ENCODE measurements around the gene CBX3. TPM values are rescaled to one million over a fixed set of nuclear protein-coding genes. Genes with fewer than 3 reads are reported as not detected.
"Not testable (repeated sequence)": the region's sequence is repeated elsewhere in the genome, so short reads cannot be mapped to it uniquely, and the experiment has no call there.

Gene CBX3
- total and polyA plus RNA-seq, 9 donors = 148 to 210 (median 183) TPM

DNA sequence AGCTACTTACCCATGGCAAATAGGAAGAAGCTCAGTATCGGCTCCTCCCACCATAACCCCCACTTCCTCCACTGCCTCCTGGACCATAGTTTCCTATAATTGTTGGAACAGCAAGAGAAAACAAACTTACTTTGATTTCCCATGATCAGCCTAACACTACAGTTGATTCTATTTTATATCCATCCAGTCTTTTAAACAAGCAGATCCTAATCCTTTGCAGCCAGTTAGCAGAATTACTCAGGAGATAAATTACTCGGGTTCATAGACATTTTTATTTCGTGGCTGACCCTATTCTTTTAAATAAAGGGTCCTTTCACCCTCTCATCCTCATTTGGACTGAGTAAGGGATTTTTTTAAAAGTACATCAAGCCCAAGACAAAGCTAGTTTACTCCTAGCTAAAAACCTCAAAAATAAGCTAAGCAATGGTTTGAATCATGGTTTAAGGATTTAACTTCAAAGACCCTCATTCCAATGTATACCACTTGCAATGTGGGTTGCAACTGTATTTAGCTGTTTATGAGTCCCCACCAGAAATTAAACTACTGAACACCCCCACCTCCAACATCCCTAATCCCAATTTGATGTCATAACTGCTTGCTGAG lies 9.0 kb upstream of the CBX3 start:
- Histone ChIP-seq H3K4me3 (ENCODE audit: low read length) (no peak overlapping the region), H3K4me1 (ENCODE audit: control insufficient read depth, insufficient read depth, low read length) (peaks cover 5% of the 10 kb centered on the region), H3K27me3 (ENCODE audit: control insufficient read depth, insufficient read depth, low read length) (no peaks in the 10 kb centered on the region), H3K36me3 (ENCODE audit: control insufficient read depth, insufficient read depth, low read length) (peaks cover 60% of the 10 kb centered on the region), H3K27ac (ENCODE audit: low read length) (no peak overlapping the region), H3K9me3 (replicated peaks; ENCODE audit: control insufficient read depth, low read depth, low read length) (no peaks in the 10 kb centered on the region)
- 88% methylated on average over 1 of the region's 3 CpGs for WGBS (ENCODE audit: insufficient coverage)
- no peak for DNase-seq

GRCh38 chr7:26193432-26194207 lies 7.9 kb upstream of the CBX3 start:
- DNase-seq = no peak
- 100% methylated on average over 1 of the region's 8 CpGs for WGBS (ENCODE audit: insufficient coverage)
- Histone ChIP-seq H3K4me1 (ENCODE audit: control insufficient read depth, insufficient read depth, low read length) (peaks cover 5% of the 10 kb centered on the region), H3K9me3 (replicated peaks; ENCODE audit: control insufficient read depth, low read depth, low read length) (no peaks in the 10 kb centered on the region), H3K27me3 (ENCODE audit: control insufficient read depth, insufficient read depth, low read length) (no peaks in the 10 kb centered on the region), H3K4me3 (ENCODE audit: low read length) (no peak overlapping the region), H3K27ac (ENCODE audit: low read length) (no peak overlapping the region), H3K36me3 (ENCODE audit: control insufficient read depth, insufficient read depth, low read length) (peaks cover 59% of the 10 kb centered on the region)

DNA sequence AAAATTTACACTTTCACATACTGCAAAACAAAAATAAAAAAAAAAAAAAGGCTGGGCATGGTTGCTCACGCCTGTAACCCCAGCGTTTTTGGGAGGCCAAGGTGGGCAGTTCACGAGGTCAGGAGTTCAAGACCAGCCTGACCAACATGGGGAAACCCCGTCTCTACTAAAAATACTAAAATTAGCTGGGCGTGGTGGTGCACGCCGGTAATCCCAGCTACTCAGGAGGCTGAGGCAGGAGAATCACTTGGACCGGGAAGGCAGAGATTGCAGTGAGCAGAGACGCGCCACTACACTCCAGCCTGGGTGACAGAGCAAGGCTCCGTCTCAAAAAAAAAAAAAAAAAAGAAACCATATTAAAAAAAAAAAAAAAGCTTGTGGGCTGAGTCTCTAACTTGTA lies 6.8 kb upstream of the CBX3 start:
- not testable (repeated sequence) for DNase-seq; H3K4me3 ChIP-seq (ENCODE audit: low read length); H3K4me1 ChIP-seq (ENCODE audit: control insufficient read depth, insufficient read depth, low read length); H3K27ac ChIP-seq (ENCODE audit: low read length); H3K27me3 ChIP-seq (ENCODE audit: control insufficient read depth, insufficient read depth, low read length); H3K9me3 ChIP-seq (replicated peaks; ENCODE audit: control insufficient read depth, low read depth, low read length)
- peaks cover 55% of the 10 kb centered on the region for H3K36me3 ChIP-seq (ENCODE audit: control insufficient read depth, insufficient read depth, low read length)
- WGBS (ENCODE audit: insufficient coverage) = no CpG with 5 or more reads among the region's 11 CpGs

DNA sequence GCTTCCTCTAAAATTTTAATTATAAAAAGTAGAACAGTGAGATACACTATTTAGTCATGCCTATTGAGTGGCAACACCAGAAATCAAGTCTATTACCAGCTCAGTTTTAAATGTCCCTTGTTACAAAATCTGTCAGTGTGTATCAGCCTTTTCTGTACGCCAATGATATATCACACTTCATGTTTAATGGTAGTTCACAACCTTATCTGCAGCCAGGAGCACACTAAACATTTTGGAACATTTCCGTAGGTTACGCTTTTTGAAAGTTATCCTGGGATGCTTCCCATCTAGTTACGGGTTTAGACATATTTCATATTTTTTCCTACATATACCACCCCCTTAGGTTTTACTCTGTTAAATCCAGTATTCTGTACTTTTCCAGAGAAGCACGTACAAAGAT lies 6.4 kb upstream of the CBX3 start:
- no peak overlapping the region for H3K27ac ChIP-seq (ENCODE audit: low read length)
- peaks cover 55% of the 10 kb centered on the region for H3K36me3 ChIP-seq (ENCODE audit: control insufficient read depth, insufficient read depth, low read length)
- H3K4me1 ChIP-seq (ENCODE audit: control insufficient read depth, insufficient read depth, low read length) = peaks cover 5% of the 10 kb centered on the region
- H3K27me3 ChIP-seq (ENCODE audit: control insufficient read depth, insufficient read depth, low read length) = no peaks in the 10 kb centered on the region
- no peak overlapping the region for H3K4me3 ChIP-seq (ENCODE audit: low read length)
- H3K9me3 ChIP-seq (replicated peaks; ENCODE audit: control insufficient read depth, low read depth, low read length) = no peaks in the 10 kb centered on the region
- WGBS (ENCODE audit: insufficient coverage) = no CpG with 5 or more reads among the region's 5 CpGs
- no peak for DNase-seq

DNA sequence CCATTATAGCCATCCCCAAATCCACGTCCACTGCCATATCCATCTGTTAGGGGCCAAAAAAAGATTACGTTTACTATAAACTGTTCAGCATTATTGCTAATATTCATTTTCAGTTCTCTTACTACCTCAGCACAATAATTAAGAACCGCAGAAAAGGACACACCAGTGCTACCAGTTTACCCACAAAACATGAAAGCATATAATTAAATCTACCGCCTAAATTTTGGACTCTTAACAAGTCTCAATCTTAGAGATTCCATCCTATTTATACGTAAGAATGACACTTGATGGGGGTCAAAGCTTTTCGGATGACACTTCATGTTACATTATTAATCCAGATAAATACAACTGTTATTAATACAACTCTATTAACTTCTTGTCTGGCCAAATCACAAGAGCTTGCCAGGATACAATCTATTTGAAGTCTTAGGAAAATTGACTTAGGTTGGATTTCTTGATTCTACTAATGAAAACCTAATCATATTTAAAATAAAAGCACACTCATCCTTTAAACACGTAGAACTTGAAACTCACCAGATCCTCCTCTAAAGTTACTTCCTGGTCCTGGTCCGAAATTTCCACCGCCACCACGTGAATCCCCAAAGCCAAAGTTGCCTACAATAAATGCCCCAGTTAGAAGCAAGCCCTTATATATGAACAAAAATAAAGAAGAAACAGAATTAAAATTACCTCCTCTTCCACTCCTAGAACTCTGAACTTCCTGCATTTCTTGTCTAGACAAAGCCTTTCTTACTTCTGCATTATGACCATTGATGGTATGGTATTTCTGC lies 5.5 kb upstream of the CBX3 start:
- Histone ChIP-seq H3K4me3 (ENCODE audit: low read length) (no peak overlapping the region), H3K27ac (ENCODE audit: low read length) (no peak overlapping the region), H3K9me3 (replicated peaks; ENCODE audit: control insufficient read depth, low read depth, low read length) (no peaks in the 10 kb centered on the region), H3K36me3 (ENCODE audit: control insufficient read depth, insufficient read depth, low read length) (peaks cover 49% of the 10 kb centered on the region), H3K4me1 (ENCODE audit: control insufficient read depth, insufficient read depth, low read length) (peaks cover 5% of the 10 kb centered on the region), H3K27me3 (ENCODE audit: control insufficient read depth, insufficient read depth, low read length) (no peaks in the 10 kb centered on the region)
- DNase-seq = no peak
- WGBS (ENCODE audit: insufficient coverage) = 50% methylated on average over 1 of the region's 10 CpGs

DNA sequence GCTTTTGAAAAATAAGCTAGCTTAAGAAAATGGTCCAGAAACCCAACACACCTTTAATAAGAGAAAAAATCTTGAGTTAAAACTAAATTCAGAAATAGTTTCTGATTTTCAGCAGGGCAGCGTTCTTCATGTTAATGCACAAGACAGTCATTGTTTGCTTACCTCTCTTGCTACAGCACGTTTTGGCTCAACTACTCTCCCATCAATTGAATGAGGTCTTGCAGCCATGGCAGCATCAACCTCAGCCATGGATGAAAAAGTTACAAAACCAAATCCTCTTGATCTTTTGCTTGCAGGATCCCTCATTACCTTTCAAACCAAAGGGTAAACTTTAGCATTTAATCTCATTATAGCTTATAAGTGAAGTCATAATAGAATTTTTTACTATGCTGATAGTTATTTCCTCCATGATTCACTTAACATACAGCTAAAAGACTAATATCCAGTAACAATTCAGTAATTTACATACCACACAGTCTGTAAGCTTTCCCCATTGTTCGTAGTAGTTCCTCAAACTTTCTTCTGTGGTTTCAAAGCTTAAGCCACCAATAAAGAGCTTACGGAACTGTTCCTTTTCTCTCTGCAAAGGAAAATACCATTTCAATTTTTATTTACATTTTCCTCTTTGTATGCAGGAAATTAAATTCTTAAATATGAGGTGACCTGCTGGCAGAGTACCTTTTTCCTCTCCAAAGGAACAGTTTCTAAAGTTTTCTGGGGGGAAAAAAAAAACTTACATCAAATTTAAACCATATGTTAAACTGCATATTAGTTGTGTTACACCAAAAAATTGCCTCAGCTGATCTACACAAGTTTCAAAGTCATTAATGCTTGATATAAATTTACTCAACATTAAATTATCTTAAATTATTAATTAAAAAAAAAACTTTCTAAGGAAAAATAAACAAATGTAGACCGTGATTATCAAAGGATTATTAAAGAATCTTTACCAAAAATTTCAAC lies 4.1 kb upstream of the CBX3 start:
- Histone ChIP-seq H3K4me1 (ENCODE audit: control insufficient read depth, insufficient read depth, low read length) (peaks cover 5% of the 10 kb centered on the region), H3K36me3 (ENCODE audit: control insufficient read depth, insufficient read depth, low read length) (peaks cover 42% of the 10 kb centered on the region), H3K27me3 (ENCODE audit: control insufficient read depth, insufficient read depth, low read length) (no peaks in the 10 kb centered on the region), H3K27ac (ENCODE audit: low read length) (peak overlapping the region; percentile 10), H3K4me3 (ENCODE audit: low read length) (peak overlapping the region; percentile 96), H3K9me3 (replicated peaks; ENCODE audit: control insufficient read depth, low read depth, low read length) (no peaks in the 10 kb centered on the region)
- WGBS (ENCODE audit: insufficient coverage) = 18% methylated on average over 2 of the region's 5 CpGs
- DNase-seq = no peak

GRCh38 chr7:26198133-26198780 lies 3.3 kb upstream of the CBX3 start:
- H3K4me1 ChIP-seq (ENCODE audit: control insufficient read depth, insufficient read depth, low read length) = peaks cover 5% of the 10 kb centered on the region
- peak overlapping the region; percentile 100 for H3K27ac ChIP-seq (ENCODE audit: low read length)
- H3K9me3 ChIP-seq (replicated peaks; ENCODE audit: control insufficient read depth, low read depth, low read length) = no peaks in the 10 kb centered on the region
- DNase-seq = peak; percentile 69
- H3K4me3 ChIP-seq (ENCODE audit: low read length) = peak overlapping the region; percentile 96
- 0% methylated on average over 2 of the region's 6 CpGs for WGBS (ENCODE audit: insufficient coverage)
- peaks cover 35% of the 10 kb centered on the region for H3K36me3 ChIP-seq (ENCODE audit: control insufficient read depth, insufficient read depth, low read length)
- H3K27me3 ChIP-seq (ENCODE audit: control insufficient read depth, insufficient read depth, low read length) = no peaks in the 10 kb centered on the region

GRCh38 chr7:26198781-26199169 lies 2.8 kb upstream of the CBX3 start:
- Histone ChIP-seq H3K4me3 (ENCODE audit: low read length) (peak overlapping the region; percentile 96), H3K27ac (ENCODE audit: low read length) (peak overlapping the region; percentile 100), H3K4me1 (ENCODE audit: control insufficient read depth, insufficient read depth, low read length) (peaks cover 5% of the 10 kb centered on the region), H3K27me3 (ENCODE audit: control insufficient read depth, insufficient read depth, low read length) (no peaks in the 10 kb centered on the region), H3K9me3 (replicated peaks; ENCODE audit: control insufficient read depth, low read depth, low read length) (no peaks in the 10 kb centered on the region), H3K36me3 (ENCODE audit: control insufficient read depth, insufficient read depth, low read length) (peaks cover 30% of the 10 kb centered on the region)
- WGBS (ENCODE audit: insufficient coverage) = 0% methylated on average over 1 of the region's 7 CpGs
- no peak for DNase-seq

GRCh38 chr7:26199301-26200037 lies 2.1 kb upstream of the CBX3 start:
- Histone ChIP-seq H3K4me3 (ENCODE audit: low read length) (peak overlapping the region; percentile 96), H3K4me1 (ENCODE audit: control insufficient read depth, insufficient read depth, low read length) (peaks cover 5% of the 10 kb centered on the region), H3K27ac (ENCODE audit: low read length) (peak overlapping the region; percentile 100), H3K27me3 (ENCODE audit: control insufficient read depth, insufficient read depth, low read length) (no peaks in the 10 kb centered on the region), H3K9me3 (replicated peaks; ENCODE audit: control insufficient read depth, low read depth, low read length) (no peaks in the 10 kb centered on the region), H3K36me3 (ENCODE audit: control insufficient read depth, insufficient read depth, low read length) (peaks cover 25% of the 10 kb centered on the region)
- WGBS (ENCODE audit: insufficient coverage) = 0% methylated on average over 17 of the region's 36 CpGs
- DNase-seq = peak; percentile 89
